Colonic mucosa (tissue), 4 donors: ENCODE results near the gene ZNF562. TPM values are rescaled to one million over a fixed set of nuclear protein-coding genes. Genes with fewer than 3 reads are reported as not detected.
"Not testable (repeated sequence)": the region's sequence is repeated elsewhere in the genome, so short reads cannot be mapped to it uniquely, and the experiment has no call there.

ENCODE experiments used
- DNase-seq: peaks from one replicate; pipeline ENCODE4 v3.0.0-alpha.2; 2020
- H3K27ac ChIP-seq: fragments of 200-600 bp; one replicate; pipeline ENCODE4 v1.8.0; 2021
- H3K27me3 ChIP-seq: fragments of 200-600 bp; one replicate; pipeline ENCODE4 v1.8.0; 2021
- H3K36me3 ChIP-seq: fragments of 200-600 bp; one replicate; pipeline ENCODE4 v1.8.0; 2021
- H3K4me1 ChIP-seq: fragments of 200-600 bp; one replicate; pipeline ENCODE4 v1.8.0; 2021; ENCODE audit warnings: mild to moderate bottlenecking
- H3K4me3 ChIP-seq: fragments of 200-600 bp; one replicate; pipeline ENCODE4 v1.8.0; 2021
- H3K9ac ChIP-seq, 2 donors: one replicate each; pipeline ENCODE4 v1.7.0; 2013; ENCODE audit warnings: control low read depth in 2 of 2, low read depth in 2 of 2, low read length in 2 of 2
- H3K9me3 ChIP-seq: fragments of 200-600 bp; one replicate; pipeline ENCODE4 v1.8.0; 2021
- intact Hi-C: fragments of 100-400 bp; cut with DNase I; formaldehyde crosslinking; loops from one replicate; pipeline ENCODE4 v1.14.1; 2022
- total RNA-seq, 2 donors: library from RNA; stranded (reverse); fragmentation: NEBNext Ultra II Directional in 1 of 2; extraction: Animal tissue kit (Norgen Biotek cat#: 25700) in 1 of 2; gene quantifications; one replicate each; pipeline ENCODE4 v1.2.1, GENCODE V29; 2021
- TF ChIP-seq, protein P1 (sequence below): fragments of 200-600 bp; IDR thresholded peaks from one replicate; pipeline ENCODE4 v1.8.0; 2022; ENCODE audit warnings: antibody characterized with exemption, mild to moderate bottlenecking
- donor health status: healthy.
- donor health status: DM: no; HTN: no; CAD: no.
- donor health status: DM: no; HTN: no; CAD: no.

ZNF562 gene
- total RNA-seq, 2 donors from 2014 or later, result 34.7 to 37.2 TPM

GRCh38 chr19:9709305-9709704, 34.4 kb upstream of the ZNF562 start:
- H3K4me1 ChIP-seq, result no peaks in the 10 kb centered on the region
- no peaks in the 10 kb centered on the region for H3K9me3 ChIP-seq
- no peak overlapping the region for H3K27ac ChIP-seq
- H3K4me3 ChIP-seq, result no peak overlapping the region
- no peaks in the 10 kb centered on the region for H3K36me3 ChIP-seq
- intact Hi-C loops, result no loop called here
- TF ChIP-seq, protein P1, sequence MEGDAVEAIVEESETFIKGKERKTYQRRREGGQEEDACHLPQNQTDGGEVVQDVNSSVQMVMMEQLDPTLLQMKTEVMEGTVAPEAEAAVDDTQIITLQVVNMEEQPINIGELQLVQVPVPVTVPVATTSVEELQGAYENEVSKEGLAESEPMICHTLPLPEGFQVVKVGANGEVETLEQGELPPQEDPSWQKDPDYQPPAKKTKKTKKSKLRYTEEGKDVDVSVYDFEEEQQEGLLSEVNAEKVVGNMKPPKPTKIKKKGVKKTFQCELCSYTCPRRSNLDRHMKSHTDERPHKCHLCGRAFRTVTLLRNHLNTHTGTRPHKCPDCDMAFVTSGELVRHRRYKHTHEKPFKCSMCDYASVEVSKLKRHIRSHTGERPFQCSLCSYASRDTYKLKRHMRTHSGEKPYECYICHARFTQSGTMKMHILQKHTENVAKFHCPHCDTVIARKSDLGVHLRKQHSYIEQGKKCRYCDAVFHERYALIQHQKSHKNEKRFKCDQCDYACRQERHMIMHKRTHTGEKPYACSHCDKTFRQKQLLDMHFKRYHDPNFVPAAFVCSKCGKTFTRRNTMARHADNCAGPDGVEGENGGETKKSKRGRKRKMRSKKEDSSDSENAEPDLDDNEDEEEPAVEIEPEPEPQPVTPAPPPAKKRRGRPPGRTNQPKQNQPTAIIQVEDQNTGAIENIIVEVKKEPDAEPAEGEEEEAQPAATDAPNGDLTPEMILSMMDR, result no peak
- DNase-seq, result no peak
- H3K9ac ChIP-seq, result no peak overlapping the region
- H3K27me3 ChIP-seq, result no peaks in the 10 kb centered on the region

DNA sequence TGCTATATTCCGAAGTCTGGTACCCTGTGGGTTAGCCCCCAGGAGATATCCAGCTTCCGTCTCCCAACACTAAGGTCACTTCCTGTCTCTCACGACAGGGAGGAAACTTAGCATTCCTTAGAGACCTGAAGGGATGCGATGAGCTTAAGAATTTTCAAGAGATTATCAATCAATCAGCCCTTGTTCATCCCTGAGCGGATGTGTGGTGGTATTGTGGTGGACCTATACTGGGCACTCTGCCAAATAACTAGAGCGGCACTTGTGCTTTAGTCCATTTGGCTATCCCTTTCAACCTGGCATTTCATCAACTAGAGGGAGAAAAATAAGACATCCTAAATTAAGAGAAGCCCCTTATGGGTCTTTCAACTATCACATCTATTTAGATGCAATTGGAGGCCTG, 30.9 kb upstream of the ZNF562 start:
- no peak overlapping the region for H3K27ac ChIP-seq
- no peaks in the 10 kb centered on the region for H3K36me3 ChIP-seq

DNA sequence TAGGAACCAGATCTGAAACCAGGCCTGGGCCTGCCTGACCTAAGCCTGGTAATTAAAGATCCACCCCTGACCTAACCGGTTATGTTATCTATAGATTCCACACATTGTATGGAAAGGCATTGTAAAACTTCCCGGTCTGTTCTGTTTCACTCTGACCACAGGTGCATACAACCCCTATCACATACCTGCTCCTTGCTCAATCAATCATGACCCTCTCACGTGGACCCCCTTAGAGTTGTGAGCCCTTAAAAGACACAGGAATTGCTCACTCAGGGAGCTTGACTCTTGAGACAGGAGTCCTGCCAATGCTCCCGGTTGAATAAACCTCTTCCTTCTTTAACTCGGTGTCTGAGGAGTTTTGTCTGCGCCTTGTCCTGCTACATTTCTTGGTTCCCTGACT, 27.3 kb upstream of the ZNF562 start:
- Histone ChIP-seq H3K27me3 (no peaks in the 10 kb centered on the region), H3K9me3 (no peaks in the 10 kb centered on the region), H3K4me1 (no peaks in the 10 kb centered on the region), H3K36me3 (no peaks in the 10 kb centered on the region), H3K9ac (no peak overlapping the region), H3K4me3 (no peak overlapping the region), H3K27ac (no peak overlapping the region)
- no peak for DNase-seq
- intact Hi-C loops, result no loop called here
- TF ChIP-seq, protein P1, result no peak

More for the DNA sequence above, 30.9 kb upstream of the ZNF562 start:
- Histone ChIP-seq H3K9ac (no peak overlapping the region), H3K4me3 (no peak overlapping the region), H3K27me3 (no peaks in the 10 kb centered on the region), H3K9me3 (no peaks in the 10 kb centered on the region), H3K4me1 (no peaks in the 10 kb centered on the region)
- TF ChIP-seq, protein P1, result no peak
- intact Hi-C loops, result no loop called here
- no peak for DNase-seq

DNA sequence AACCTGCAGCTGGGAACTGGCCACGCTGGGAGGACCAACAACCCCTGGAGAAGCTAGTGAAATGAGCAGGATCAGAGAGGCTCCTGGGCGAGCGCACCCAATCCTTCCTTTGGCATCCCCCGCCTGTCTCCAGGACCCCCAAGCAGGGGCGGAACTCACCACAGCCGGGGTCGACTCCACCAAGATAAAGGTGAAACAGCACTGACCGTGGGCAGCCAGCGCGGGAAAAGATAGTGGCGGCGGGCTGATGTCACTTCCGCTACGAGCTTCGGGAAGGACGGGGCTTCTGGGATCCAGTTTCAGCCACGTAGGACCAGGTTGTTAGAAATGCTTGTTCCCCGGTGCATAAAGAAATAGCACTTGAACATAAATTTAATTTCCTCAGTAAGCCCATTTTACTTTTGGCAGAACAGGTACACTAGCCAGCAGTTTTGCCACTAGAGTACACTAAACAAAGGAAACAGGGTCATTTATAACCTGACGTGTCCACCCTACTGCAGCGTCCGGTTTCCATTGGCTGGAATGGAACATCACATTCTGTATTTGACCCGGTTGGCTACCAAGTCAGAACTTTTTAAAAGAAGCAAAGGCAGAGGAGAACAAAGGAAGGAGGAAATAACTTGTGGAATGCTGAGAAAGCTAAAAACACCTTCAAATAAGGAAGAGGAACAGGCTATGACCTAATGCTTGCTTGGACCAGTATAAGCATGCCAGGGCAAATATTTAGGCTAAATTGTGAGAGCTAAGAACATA, 25.5 kb upstream of the ZNF562 start:
- Histone ChIP-seq H3K27me3 (no peaks in the 10 kb centered on the region), H3K4me3 (no peak overlapping the region), H3K36me3 (no peaks in the 10 kb centered on the region), H3K4me1 (no peaks in the 10 kb centered on the region), H3K27ac (no peak overlapping the region), H3K9me3 (no peaks in the 10 kb centered on the region), H3K9ac (no peak overlapping the region)
- intact Hi-C loops, result no loop called here
- no peak for DNase-seq
- TF ChIP-seq, protein P1, result no peak

DNA sequence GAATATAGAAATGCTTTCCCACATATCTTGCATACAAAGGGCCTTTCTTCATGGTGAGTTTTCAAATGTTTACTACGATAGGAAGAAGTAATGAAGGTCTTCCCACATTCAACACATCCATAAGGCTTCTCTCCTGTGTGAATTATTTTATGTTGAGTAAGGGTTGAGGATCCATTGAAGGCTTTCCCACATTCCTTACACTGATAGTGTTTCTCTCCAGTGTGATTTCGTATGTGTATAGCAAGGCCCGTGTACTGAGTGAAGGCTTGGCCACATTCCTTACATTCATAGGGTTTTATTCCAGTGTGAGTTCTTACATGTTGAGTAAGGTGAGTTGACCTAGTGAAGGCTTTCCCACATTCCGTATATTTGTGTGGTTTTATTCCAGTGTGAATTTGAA, 15.4 kb upstream of the ZNF562 start:
- intact Hi-C loops, H3K36me3 ChIP-seq: not testable (repeated sequence)

DNA sequence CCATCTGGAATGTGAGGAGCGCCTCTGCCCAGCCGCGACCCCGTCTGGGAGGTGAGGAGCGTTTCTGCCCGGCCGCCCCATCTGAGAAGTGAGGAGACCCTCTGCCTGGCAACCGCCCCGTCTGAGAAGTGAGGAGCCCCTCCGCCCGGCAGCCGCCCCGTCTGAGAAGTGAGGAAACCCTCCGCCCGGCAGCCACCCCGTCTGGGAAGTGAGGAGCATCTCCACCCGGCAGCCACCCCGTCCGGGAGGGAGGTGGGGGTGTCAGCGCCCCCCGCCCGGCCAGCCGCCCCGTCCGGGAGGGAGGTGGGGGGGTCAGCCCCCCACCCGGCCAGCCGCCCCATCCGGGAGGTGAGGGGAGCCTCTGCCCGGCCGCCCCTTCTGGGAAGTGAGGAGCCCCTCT, 5.1 kb upstream of the ZNF562 start:
- H3K4me3 ChIP-seq, H3K27me3 ChIP-seq, H3K4me1 ChIP-seq, H3K27ac ChIP-seq, H3K36me3 ChIP-seq, intact Hi-C loops, H3K9me3 ChIP-seq, DNase-seq, H3K9ac ChIP-seq: not testable (repeated sequence)

More for the DNA sequence above, 15.4 kb upstream of the ZNF562 start:
- H3K27me3 ChIP-seq, H3K9ac ChIP-seq, DNase-seq, H3K27ac ChIP-seq, H3K4me1 ChIP-seq, H3K9me3 ChIP-seq, H3K4me3 ChIP-seq: not testable (repeated sequence)

GRCh38 chr19:9675358-9675901, 530 bp upstream of the ZNF562 start:
- Histone ChIP-seq H3K4me3 (peak overlapping the region; percentile 91), H3K9ac (peak overlapping the region; percentile 85 to 88), H3K27ac (peak overlapping the region; percentile 96)
- H3K4me1 ChIP-seq, DNase-seq, H3K27me3 ChIP-seq, H3K9me3 ChIP-seq, H3K36me3 ChIP-seq, intact Hi-C loops: not testable (repeated sequence)
